HG03457 (cell line): ENCODE data around the gene ATG13.

ENCODE experiments used
- ATAC-seq: cut with Tn5 transposase; IDR thresholded peaks from one replicate; pipeline ENCODE4 v1.9.1; 2021; ENCODE audit warnings: moderate number of reproducible peaks; ENCODE audit not compliant: unreplicated experiment

The ATG13 gene

GRCh38 chr11:46674463-46675287, 57.3 kb downstream of the ATG13 start:
- no peak for ATAC-seq

DNA sequence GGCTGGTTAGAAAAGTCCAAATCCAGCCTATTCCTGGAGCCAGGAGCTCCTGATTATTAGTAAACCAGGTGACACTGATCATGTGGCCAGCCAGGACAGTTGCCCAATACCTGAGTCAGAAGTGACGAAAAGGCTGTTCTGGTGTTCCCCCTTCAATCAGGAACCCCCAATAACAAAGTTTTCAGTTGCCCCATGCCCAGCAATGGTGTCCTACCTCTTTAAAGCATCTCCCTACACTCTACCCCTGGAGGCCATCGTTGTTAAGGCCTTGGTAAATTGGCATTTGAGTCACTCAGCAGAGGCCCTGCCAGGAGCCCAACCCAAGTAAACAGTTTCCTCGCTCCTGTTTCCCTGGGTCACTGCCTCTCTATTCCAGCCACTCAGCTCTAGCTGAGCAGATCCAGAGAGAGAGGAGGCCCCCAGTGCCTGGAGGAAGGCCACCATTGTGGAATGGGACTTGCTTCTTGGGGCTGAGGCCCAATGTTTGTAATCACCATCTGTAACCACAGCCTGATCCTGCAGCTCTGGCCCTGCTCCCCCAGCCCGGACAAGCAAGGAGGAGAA, 58.0 kb downstream of the ATG13 start:
- no peak for ATAC-seq

DNA sequence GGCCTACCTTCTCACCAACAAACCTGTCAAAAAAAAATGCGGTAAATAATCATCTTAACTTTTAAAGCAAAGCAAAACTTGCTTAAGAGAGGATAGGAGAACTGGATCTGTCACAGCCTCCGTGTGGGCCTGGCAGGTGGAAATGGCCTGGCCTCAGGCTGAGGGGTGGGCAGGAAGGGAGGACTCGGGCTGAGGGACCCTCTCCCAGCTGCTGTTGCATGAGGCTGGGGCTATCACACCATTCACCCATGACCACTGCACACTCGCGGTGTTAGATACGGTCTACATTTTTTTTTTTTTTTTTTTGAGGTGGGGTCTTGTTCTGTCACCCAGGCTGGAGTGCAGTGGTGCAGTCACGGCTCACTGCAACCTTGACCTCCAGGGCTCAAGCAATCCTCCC, 58.6 kb downstream of the ATG13 start:
- ATAC-seq = no peak

GRCh38 chr11:46676436-46677158, 59.2 kb downstream of the ATG13 start:
- no peak for ATAC-seq

- no peak for ATAC-seq
Observed at GRCh38 chr11:46677169-46677568, 59.8 kb downstream of the ATG13 start.

DNA sequence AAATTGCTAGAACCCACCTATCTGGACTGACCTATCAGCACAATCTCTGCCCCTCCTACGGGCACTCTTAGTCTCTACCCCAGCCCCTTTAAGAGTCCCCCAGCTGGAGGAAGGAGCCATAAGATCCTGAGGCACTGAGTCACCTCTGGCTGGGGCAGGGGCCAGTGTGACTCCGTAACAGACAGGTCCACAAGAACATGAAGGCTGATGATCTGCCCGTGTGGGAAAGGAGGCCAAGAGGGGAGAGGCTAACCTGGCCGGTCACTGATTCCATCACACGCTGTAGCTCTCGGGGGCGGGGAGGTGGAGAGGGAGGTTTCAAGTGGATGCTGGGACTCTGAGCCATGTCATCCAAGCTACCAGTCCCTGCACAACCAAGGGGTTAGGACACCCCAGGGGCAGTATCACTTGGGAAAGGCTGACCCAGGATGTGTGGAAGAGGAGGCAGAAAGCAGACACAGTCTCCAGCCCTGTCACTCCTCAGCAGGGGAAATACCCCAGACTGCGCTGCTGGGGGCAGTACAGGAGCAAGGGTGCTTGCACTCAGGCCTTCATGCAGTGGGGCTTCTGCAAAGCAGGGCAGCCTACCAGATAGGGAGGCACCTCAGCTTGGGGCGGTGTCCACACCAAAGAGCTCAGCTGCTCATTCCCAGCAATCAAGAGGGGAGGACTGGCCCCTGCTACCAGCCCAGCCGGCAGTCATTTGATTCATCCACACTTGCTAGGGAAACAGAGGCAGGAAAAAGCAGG, 60.8 kb downstream of the ATG13 start:
- no peak for ATAC-seq

GRCh38 chr11:46678741-46679130, 61.4 kb downstream of the ATG13 start:
- no peak for ATAC-seq

GRCh38 chr11:46679241-46680163, 62.1 kb downstream of the ATG13 start:
- no peak for ATAC-seq

- ATAC-seq = no peak
Observed at GRCh38 chr11:46680164-46680760, 62.9 kb downstream of the ATG13 start.

DNA sequence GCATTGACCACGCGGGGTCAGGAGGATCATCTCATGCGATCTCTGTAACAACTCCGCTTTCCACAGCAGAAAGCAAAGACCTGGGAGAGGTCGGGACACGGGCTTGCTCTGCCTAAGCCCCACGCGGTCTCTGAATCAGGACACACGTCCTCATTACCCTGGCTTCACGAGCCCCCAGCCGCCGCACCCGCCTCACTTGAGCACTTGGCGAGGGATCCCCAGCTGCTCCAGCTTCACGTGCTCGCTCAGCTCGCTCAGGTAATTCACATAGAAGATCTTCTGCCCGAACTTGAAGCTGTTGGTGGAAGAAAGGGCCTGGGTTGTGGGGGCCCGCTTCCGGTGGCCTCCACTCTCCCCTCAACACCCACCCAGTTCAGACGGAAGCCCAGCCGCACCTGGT, 63.5 kb downstream of the ATG13 start:
- no peak for ATAC-seq

DNA sequence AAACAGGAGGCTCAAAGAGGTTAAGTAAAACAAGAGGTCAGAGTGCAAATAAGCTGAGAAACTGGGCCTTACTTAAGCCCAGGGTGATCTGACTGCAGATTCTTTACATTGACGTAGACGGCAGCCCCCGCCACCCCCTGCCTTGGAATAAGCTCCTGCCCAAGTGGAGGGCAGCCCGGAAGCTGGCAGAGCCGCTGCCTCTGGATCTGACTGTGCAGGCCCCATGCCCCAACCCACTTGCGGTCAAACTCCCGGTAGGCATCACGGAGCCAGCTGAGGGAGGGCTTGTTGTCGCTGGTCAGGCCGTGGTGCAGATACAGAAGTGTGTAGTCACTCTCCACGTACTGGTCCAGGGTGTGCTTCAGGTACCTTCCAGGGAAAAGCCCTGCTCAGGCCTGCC, 64.5 kb downstream of the ATG13 start:
- ATAC-seq = no peak

GRCh38 chr11:46682773-46683752, 65.7 kb downstream of the ATG13 start:
- ATAC-seq = no peak

DNA sequence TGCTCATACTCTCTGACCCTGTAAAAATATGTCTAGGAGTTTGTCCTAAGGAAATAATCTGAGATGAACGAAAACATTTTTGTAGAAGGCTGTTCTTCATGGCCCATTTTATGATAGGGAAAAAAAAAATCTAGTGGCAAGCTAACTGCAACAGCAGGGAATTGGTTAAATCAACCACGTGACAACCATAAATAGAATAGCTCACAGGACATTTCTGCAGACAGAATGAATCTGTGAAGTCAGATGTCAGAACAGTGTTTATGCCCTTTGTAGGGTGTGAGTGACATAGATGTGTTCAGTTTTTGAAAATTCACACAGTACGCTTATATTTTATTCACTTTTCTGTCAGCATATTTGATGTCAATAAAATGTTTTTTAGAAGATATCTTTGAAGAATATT, 67.0 kb downstream of the ATG13 start:
- no peak for ATAC-seq

- ATAC-seq = no peak
Observed at GRCh38 chr11:46686886-46687795, 69.8 kb downstream of the ATG13 start.

GRCh38 chr11:46690702-46691101, 73.3 kb downstream of the ATG13 start:
- ATAC-seq = no peak

DNA sequence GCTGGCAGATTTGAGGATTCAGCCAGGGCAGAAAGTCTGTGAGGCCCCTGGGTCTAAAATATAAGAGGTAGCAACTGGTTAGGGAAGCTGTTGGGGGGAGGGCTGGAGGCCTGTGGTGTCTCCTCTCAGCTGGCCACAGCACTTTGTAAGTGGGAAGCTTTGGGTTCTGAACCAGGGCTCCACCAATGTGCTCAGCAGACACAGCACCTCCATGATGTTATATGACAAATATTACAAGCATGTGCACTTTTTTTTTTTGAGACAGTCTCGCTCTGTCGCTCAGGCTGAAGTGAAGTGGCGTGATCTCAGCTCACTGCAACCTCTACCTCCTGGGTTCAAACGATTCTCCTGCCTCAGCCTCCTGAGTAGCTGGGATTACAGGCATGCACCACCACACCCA, 75.1 kb downstream of the ATG13 start:
- ATAC-seq = no peak

DNA sequence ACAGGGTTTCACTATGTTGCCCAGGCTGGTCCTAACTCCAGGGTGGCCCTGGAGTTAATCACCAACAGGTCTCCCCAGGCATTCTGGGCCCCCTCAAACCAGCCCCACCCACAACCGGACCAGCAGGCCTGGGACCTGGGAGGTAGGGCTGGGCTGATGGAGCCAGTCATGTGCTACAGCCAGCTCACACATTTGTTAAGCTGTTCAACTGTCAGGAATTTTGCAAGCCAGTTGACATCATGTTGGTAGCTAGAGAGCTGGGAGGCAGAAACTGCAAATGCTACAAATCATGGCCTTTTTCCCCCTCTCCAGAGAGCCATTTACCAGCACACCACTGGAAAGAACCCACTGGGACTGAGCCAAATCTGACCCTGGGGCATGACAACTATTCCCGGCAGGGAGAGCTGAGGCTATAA, 76.3 kb downstream of the ATG13 start:
- no peak for ATAC-seq

- no peak for ATAC-seq
Observed at GRCh38 chr11:46694072-46694471, 76.7 kb downstream of the ATG13 start.
